Measurements from ENCODE around the gene ZNF333.

GRCh38 chr19:14674764-14675163 is 15.1 kb upstream of the ZNF333 start, which contains the start of gene ADGRE3:
- TF ChIP-seq, protein P1, sequence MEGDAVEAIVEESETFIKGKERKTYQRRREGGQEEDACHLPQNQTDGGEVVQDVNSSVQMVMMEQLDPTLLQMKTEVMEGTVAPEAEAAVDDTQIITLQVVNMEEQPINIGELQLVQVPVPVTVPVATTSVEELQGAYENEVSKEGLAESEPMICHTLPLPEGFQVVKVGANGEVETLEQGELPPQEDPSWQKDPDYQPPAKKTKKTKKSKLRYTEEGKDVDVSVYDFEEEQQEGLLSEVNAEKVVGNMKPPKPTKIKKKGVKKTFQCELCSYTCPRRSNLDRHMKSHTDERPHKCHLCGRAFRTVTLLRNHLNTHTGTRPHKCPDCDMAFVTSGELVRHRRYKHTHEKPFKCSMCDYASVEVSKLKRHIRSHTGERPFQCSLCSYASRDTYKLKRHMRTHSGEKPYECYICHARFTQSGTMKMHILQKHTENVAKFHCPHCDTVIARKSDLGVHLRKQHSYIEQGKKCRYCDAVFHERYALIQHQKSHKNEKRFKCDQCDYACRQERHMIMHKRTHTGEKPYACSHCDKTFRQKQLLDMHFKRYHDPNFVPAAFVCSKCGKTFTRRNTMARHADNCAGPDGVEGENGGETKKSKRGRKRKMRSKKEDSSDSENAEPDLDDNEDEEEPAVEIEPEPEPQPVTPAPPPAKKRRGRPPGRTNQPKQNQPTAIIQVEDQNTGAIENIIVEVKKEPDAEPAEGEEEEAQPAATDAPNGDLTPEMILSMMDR (IDR thresholded peaks at IDR 0.05) = no peak
- no peak for TF ChIP-seq POLR2A (IDR thresholded peaks at IDR 0.05)
- TF ChIP-seq EP300 (IDR thresholded peaks at IDR 0.05) = no peak
- TF ChIP-seq POLR2AphosphoS5 (IDR thresholded peaks at IDR 0.05) = no peak
